Sigmoid colon (tissue), 4 donors: ENCODE measurements around the gene OBSL1.

Experiments used
- CTCF ChIP-seq, 4 experiments: fragments of 450-650 bp in 3 of 4; fragments of 200-600 bp in 1 of 4; IDR thresholded peaks; one replicate each; pipeline ENCODE4 v1.5.1; 2016 to 2019; ENCODE audit warnings: antibody characterized with exemption in 4 of 4, mild to moderate bottlenecking in 3 of 4, moderate library complexity in 2 of 4
- EP300 ChIP-seq, 4 donors: sonication (generic); formaldehyde crosslinking; IDR thresholded peaks; one replicate each; pipeline ENCODE4 v1.6.1; 2017; ENCODE audit warnings: antibody characterized with exemption in 4 of 4
- POLR2A ChIP-seq, 2 donors: fragments of 450-650 bp; IDR thresholded peaks; one replicate each; pipeline ENCODE4 v1.6.1; 2016; ENCODE audit warnings: antibody characterized with exemption in 2 of 2, mild to moderate bottlenecking in 2 of 2, moderate library complexity in 2 of 2
- POLR2AphosphoS5 ChIP-seq, 4 donors: sonication (generic); formaldehyde crosslinking; IDR thresholded peaks; one replicate each; pipeline ENCODE4 v1.6.1; 2017; ENCODE audit warnings: antibody characterized with exemption in 4 of 4

- TF ChIP-seq CTCF (IDR thresholded peaks at IDR 0.05) (no peak), POLR2A (IDR thresholded peaks at IDR 0.05) (no peak), EP300 (IDR thresholded peaks at IDR 0.05) (no peak), POLR2AphosphoS5 (IDR thresholded peaks at IDR 0.05) (no peak)
Observed at GRCh38 chr2:219544567-219544966, 26.8 kb downstream of the OBSL1 start.
